GM18861 (cell line): ENCODE measurements around the gene CD180.
"Not testable (repeated sequence)": the region's sequence is repeated elsewhere in the genome, so short reads cannot be mapped to it uniquely, and the experiment has no call there.

Experiments used
- ATAC-seq: cut with Tn5 transposase; IDR thresholded peaks from one replicate; pipeline ENCODE4 v1.9.1; 2021; ENCODE audit not compliant: unreplicated experiment

The CD180 gene

DNA sequence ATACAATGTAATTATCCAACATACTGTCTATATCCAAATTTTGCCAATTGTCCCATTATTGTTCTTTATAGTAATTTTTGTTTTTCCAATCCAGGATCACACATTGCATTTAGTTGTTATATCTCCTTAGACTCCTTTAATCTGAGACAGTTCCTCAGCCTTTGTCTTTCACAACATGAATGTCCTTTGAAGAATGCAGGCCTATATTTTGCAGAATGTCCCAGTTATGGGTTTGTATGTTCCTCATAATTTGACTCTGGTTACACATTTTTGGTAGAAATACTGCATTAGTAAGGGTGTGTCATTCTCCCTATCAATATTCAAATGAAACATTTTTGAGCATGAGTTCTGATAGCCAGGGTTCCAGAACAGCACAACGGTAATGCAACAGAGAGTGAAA is 6.7 kb downstream of the CD180 start:
- no peak for ATAC-seq

DNA sequence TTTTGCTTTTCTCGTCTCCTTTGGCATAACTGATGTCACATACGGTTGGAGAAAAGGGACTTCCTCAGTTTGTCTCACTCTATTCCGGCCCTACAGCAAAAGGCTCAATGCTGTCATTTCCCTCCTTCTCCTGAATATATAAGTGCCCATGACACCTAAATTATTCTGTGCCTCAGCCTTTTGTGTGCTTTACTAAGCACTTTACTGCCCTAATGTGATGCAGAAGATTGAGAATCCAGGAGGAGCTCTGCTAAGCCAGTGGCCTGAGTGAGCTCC is 7.6 kb downstream of the CD180 start:
- ATAC-seq = no peak

DNA sequence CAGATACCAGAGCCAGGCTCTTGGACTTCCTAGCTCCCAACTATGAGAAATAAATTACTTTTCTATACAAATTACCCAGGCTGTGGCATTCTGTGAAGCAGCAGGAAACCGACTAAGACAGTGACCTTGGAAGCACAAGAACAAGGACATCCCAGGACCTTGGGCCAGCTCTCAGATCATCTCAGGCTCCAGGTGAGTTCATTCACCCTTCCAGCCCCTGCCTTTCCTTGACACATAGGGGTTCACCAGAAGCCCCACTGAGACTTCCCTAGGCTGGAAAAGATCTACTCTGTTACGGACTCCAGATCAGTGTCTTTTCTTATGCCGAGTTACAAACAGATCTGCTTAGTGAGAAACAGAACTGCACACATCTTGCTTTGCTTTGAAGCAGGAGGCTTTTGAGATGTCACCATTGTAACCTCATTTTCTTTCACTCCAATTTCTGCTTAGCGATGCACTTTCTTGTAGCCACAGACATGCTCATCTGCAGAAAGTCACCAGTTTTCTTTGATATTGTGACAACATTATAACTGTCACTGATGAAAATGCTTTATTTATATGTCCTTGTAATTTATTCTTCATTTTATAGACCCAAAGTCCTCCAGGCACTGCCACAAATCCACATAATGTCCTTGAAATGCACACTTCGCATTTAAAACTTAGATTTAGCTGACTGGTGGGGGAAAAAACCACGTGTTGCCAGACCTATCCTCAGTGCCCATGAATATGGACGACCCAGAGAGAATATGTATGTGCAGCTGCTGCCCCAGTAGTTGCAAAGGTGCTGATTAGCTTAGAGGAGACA is 8.1 kb downstream of the CD180 start:
- no peak for ATAC-seq

DNA sequence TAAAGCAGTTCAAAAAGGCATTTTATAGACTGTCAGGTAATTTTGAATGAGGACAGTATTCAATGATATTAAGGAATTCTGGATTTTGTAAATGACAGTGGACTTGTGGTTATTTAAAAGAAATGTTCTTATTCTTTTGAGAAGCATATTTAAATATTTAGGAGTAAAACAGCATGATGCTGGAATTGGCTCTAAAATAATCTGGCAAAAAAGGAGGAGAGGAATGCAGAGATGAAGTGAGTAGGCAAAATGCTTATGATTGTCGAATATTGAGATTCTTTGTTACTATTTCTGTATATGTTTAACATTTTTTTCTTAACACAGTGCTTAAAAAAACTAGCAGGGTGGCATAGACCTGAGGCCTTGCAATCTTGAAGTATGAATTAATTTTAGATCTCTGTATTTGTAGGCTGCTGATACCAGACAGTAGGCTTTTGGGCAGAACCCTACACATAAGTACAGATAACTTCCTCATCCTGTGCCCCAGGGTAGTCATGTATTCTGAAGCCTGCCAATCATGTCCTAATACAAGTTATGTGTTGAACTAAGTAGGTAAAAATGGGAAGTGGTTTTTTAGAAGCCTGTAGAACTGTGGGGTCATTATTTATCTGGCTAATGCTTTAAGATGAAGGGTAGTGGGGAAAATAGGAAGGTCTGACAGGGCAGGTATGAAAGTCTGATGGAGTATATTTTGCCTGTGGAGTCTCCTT is 9.4 kb downstream of the CD180 start:
- peak; percentile 78 for ATAC-seq

DNA sequence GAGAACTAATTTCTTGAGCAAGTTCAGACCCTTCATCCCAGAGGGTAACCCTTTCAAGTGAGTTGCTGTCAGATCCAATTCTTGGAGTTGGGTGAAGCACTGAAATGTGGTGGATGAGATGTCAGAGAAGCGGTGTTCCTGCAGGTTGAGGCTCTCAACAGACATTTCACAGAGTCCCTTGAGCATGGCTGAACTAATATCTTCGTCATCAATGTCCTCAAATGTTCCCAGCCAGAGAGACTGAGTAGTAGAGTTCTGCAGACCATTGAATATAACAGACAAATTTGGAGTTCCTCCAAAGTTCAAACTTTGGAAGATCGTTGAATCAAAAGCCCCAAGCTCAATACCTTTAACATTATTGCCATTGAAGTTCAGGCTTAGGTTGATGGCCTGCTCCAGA is 12.7 kb downstream of the CD180 start:
- ATAC-seq = no peak

DNA sequence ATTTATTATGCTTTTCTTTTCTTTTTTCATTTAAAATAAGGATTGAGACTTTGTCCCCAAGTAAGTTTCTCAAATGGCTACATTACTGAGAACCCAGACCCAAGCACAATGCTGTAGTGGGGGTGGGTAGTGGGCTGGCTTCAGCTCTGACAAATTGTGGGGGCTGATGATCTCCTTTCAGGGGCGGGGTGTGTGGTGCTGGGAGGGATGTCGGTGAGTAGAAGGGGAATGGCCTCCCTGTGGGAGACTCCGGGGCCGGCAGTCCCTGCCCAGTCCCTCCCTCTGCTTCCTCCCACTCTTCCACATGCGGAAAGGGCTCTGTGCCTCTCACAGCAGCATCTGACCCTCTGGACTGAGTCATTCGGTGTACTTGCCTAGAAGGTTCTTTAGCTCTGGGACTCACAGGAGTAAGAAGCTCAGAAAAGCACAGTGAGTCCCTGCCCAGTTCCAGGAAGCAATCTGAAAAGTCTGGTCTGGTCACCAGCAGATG is 14.3 kb downstream of the CD180 start:
- ATAC-seq = no peak

DNA sequence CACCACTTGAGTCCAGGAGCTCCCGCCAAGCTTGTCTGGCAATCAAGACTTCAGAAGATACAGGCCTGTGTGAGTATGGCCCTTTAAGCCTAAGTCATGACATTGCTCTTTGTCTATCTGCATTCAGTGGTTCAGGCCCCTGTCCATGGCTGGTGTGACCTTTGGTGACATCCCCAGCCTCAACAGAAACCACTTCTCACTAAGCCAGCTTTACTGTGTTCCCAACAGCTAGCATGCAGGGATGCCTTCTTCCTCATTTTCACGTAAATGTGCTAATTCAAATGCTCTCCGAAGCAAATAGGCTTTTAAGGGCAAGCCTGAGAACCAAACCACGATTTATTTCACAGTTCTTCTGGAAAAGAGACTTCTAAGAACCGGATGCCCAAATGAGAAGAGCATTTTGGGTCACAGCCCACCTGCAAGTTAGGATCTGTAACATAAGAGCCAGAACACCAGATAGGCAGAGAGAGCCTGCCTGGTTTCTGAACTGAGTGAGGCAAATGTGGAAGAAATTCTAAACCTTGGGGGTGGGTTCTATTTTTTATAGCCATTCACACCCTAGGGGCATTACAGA is 14.9 kb downstream of the CD180 start:
- ATAC-seq = no peak

DNA sequence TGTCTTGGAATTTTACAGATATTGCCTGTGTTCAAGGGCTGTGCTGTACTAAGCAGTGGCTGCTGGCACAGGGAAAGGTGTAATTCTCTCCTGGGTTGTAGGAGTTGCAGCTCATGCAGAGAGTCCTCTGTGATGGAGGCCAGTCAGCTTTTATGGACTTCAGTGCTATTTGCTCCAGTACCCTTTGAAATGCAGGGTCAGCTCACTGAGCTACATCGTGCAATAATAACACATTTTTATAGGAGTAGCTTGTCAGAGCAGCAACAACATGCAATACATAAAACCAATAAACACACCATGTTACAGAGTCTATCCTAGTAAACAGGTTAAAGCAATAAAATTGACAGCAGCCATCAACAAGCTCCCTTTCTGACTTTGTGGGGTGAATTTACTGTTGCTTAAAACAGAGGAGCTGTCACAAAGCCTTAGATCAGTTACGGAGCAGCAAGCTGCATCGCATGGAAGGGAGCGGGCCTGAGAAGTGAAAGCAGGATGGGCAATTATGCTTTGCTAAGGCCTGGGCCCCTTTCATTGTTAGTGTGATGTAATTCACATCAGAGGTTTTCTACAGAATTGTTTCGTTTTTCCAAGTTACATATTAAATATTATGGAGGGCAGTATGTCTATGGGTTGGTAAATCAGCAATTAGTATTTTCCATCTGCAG is 16.8 kb downstream of the CD180 start:
- ATAC-seq = no peak

DNA sequence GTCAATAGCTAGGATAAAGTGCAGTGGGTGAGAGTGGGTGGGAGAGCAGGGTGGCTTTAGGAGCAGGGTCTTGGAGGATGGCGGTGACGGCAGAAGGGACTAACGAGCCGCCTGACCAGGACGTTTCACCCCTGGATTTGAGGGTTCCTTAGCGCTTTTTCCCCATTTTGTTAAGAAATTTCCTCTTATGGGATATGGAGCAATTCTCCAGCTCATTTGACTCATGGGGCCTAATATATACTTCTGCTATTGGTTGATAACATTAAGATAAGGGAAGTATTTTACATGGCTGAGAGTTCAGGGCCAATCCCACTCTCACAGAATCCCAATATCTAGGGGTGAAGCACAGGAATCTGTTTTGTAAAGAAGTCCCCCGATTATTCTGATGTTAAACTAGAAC is 17.6 kb downstream of the CD180 start:
- ATAC-seq = no peak

DNA sequence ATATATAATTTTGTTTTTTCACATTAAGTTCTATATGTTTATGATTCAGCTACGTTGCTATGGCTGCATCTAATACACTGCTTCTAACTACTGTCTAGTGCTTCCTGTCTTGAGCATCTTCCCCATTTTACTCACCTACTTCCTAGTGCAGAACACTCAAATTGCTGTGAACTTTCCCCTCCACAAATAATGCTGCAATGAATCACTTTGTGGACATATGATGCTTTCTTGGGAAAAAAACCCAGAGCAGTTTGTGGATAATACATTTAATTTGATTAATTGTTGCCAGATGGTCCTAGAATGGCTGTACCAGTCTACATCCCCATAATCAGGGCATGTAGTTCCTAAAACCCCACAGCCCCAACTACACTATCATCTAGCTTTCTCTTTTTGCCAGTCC is 18.5 kb downstream of the CD180 start:
- ATAC-seq = no peak

DNA sequence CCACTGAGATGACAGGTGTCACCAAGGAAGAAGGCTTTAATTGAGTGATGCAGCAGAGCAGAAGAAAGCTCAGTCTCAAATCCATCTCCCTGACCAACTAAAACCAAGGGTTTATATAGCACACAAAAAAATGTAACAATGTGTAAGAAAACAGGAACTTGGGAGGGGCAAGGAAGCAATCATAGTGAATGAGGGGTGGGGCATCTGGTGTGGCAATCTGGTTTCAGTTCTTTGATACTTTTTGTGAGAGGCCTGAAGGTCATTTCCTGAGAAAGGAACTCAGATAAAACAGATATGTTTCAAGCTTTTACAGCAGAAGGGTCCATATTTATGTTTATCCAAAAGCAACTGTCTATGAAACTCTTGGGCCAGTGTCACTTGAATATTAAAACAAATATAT is 19.7 kb downstream of the CD180 start:
- ATAC-seq = no peak

DNA sequence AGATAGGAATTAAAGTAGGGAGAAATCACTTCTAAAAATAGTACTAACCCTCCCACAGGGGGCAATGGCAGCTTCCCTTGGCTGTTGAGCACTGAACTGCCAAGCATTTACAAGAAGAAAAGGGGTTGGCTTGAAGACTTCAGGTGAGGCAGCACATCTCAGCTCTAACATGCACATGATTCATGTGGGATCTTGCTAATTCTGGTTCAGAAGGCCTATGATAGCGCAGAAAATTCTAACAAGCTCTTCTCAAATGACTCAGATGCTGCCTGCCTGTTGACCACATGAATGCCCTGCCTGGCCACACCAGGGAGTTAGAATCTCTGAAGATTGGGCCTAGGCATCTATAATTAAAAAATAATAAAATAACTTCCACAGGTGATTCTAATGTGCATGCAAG is 22.6 kb downstream of the CD180 start:
- ATAC-seq = no peak

DNA sequence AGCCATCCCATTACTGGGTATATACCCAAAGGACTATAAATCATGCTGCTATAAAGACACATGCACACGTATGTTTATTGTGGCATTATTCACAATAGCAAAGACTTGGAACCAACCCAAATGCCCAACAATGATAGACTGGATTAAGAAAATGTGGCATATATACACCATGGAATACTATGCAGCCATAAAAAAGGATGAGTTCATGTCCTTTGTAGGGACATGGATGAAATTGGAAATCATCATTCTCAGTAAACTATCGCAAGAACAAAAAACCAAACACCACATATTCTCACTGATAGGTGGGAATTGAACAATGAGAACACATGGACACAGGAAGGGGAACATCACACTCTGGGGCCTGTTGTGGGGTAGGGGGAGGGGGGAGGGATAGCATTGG is 23.2 kb downstream of the CD180 start:
- not testable (repeated sequence) for ATAC-seq

DNA sequence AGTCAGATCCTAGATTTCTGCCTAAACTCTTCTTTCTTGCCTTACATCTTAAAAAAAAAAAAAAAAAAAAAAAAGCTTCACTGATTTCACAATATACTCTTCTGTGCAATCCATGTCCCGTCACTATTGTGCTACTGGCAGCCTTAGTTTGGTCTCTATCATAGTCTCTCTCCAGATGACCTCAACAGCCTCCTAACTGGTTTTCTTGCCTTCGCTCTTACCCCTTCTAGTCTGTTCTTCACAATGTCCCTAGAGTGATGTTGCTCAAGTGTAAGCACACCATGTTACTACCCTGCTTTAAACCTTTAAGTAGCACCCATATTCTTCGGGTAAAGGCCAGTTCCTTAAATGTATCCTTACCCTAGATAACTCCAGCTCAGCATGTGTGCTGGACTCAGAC is 25.8 kb downstream of the CD180 start:
- ATAC-seq = no peak

DNA sequence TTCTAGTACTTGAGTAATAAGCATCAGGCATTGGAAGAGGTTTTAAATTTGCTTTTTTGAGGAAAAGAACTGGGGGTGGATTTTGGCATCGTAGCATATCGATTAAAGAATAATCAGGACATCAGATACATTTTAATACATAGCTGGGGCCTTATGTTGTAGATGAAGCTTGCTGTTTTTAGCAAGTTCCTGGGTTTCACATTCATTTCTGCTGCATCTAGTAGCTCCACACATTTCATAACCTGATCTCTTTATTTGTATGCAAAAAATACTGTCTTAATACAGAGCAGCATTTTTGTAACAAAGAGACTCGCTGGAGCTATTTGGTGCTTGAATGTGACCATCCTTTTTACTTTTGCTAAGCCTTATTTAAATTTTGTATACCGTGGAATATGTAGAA is 28.5 kb downstream of the CD180 start:
- no peak for ATAC-seq

DNA sequence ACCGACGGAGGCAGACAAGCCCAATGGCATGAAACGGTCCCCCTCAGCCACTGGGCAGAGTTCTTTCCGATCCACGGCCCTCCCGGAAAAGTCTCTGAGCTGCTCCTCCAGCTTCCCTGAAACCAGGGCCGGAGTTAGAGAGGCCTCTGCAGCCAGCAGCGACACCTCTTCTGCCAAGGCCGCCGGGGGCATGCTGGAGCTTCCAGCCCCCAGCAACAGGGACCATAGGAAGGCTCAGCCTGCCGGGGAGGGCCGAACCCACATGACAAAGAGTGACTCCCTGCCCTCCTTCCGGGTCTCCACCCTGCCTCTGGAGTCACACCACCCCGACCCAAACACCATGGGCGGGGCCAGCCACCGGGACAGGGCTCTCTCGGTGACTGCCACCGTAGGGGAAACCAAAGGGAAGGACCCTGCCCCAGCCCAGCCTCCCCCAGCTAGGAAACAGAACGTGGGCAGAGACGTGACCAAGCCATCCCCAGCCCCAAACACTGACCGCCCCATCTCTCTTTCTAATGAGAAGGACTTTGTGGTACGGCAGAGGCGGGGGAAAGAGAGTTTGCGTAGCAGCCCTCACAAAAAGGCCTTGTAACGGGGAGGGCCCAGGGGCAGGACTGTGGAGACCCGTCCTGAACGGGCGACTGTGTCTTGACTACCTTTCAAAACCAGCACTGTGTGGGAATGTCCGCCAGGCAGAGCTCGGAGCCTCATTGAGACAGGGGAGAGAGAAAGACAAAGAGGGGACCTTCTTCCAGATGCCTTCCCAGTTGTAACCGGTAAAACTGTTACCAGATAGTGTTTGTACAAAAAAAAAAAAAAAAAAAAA is 29.9 kb downstream of the CD180 start:
- peak; percentile 24 for ATAC-seq

DNA sequence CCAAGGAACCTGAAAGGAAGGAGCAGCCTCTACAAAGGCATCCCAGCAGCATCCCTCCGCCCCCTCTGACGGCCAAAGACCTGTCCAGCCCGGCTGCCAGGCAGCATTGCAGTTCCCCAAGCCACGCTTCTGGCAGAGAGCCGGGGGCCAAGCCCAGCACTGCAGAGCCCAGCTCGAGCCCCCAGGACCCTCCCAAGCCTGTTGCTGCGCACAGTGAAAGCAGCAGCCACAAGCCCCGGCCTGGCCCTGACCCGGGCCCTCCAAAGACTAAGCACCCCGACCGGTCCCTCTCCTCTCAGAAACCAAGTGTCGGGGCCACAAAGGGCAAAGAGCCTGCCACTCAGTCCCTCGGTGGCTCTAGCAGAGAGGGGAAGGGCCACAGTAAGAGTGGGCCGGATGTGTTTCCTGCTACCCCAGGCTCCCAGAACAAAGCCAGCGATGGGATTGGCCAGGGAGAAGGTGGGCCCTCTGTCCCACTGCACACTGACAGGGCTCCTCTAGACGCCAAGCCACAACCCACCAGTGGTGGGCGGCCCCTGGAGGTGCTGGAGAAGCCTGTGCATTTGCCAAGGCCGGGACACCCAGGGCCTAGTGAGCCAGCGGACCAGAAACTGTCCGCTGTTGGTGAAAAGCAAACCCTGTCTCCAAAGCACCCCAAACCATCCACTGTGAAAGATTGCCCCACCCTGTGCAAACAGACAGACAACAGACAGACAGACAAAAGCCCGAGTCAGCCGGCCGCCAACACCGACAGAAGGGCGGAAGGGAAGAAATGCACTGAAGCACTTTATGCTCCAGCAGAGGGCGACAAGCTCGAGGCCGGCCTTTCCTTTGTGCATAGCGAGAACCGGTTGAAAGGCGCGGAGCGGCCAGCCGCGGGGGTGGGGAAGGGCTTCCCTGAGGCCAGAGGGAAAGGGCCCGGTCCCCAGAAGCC is 30.8 kb downstream of the CD180 start:
- peak; percentile 66 for ATAC-seq

DNA sequence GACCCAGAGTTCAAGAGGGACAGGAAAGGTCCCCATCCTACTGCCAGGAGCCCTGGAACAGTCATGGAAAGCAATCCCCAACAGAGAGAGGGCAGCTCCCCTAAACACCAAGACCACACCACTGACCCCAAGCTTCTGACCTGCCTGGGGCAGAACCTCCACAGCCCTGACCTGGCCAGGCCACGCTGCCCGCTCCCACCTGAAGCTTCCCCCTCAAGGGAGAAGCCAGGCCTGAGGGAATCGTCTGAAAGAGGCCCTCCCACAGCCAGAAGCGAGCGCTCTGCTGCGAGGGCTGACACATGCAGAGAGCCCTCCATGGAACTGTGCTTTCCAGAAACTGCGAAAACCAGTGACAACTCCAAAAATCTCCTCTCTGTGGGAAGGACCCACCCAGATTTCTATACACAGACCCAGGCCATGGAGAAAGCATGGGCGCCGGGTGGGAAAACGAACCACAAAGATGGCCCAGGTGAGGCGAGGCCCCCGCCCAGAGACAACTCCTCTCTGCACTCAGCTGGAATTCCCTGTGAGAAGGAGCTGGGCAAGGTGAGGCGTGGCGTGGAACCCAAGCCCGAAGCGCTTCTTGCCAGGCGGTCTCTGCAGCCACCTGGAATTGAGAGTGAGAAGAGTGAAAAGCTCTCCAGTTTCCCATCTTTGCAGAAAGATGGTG is 31.6 kb downstream of the CD180 start:
- no peak for ATAC-seq

DNA sequence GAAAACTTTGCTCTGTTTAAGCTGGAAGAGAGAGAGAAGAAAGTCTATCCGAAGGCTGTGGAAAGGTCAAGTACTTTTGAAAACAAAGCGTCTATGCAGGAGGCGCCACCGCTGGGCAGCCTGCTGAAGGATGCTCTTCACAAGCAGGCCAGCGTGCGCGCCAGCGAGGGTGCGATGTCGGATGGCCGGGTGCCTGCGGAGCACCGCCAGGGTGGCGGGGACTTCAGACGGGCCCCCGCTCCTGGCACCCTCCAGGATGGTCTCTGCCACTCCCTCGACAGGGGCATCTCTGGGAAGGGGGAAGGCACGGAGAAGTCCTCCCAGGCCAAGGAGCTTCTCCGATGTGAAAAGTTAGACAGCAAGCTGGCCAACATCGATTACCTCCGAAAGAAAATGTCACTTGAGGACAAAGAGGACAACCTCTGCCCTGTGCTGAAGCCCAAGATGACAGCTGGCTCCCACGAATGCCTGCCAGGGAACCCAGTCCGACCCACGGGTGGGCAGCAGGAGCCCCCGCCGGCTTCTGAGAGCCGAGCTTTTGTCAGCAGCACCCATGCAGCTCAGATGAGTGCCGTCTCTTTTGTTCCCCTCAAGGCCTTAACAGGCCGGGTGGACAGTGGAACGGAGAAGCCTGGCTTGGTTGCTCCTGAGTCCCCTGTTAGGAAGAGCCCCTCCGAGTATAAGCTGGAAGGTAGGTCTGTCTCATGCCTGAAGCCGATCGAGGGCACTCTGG is 32.6 kb downstream of the CD180 start:
- no peak for ATAC-seq
